ENCODE measurements around the gene APOE.

APOE gene

DNA sequence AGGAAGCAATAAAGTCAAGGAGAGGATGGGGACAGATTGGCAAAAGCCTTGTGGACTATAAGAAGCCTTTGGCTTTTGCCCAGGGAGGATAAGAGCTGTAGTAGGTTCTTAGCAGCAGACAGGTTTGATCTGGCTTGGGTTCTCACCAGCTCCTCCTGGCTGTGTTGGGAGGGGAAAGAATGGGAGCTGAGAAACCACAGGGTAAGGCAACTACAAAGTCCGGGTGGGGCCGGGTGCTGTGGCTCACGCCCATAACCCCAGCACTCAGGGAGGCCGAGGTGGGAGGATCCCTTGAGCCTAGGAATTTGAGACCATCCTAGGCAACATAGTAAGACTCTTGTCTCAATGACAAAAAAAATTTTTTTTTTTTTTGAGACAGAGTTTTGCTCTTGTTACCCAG is 38.9 kb upstream of the APOE start:
- Histone ChIP-seq H3K36me3 (peaks cover 11 to 61% (median 38%) of the 10 kb centered on the region in 3 donors), H3K27ac (no peak overlapping the region), H3K9me3 (no peaks in the 10 kb centered on the region), H3K4me3 (no peak overlapping the region), H3K4me1 (no peaks in the 10 kb centered on the region), H3K27me3 (no peaks in the 10 kb centered on the region)
- DNase-seq: no peak
- TF ChIP-seq, protein P1, sequence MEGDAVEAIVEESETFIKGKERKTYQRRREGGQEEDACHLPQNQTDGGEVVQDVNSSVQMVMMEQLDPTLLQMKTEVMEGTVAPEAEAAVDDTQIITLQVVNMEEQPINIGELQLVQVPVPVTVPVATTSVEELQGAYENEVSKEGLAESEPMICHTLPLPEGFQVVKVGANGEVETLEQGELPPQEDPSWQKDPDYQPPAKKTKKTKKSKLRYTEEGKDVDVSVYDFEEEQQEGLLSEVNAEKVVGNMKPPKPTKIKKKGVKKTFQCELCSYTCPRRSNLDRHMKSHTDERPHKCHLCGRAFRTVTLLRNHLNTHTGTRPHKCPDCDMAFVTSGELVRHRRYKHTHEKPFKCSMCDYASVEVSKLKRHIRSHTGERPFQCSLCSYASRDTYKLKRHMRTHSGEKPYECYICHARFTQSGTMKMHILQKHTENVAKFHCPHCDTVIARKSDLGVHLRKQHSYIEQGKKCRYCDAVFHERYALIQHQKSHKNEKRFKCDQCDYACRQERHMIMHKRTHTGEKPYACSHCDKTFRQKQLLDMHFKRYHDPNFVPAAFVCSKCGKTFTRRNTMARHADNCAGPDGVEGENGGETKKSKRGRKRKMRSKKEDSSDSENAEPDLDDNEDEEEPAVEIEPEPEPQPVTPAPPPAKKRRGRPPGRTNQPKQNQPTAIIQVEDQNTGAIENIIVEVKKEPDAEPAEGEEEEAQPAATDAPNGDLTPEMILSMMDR (IDR thresholded peaks at IDR 0.05): no peak
- intact Hi-C loops (cut with DNase I; ENCODE audit: low total_unique reads): no loop called here

DNA sequence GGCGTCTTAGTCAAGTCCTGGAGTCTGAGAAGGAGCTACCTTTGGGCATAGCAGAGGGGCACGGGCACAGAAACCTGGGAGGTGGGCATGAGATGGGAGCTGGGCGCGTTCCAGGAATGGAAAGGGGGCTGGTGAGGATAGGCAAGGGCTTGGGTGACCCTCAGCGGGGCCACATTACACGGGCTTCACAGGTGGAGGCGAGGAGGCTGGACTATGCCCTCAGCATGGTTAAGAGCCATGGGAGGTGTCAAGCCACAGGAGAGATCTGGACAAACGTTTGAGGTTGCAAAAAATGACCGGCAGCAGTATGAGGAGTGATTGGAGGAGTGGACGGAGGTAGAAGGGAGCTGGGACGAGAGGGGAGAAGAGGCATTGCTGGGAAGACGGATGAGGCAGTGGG is 38.0 kb upstream of the APOE start:
- Histone ChIP-seq H3K4me1 (no peaks in the 10 kb centered on the region), H3K4me3 (no peak overlapping the region), H3K27ac (no peak overlapping the region), H3K27me3 (no peaks in the 10 kb centered on the region), H3K36me3 (peaks cover 19 to 65% (median 47%) of the 10 kb centered on the region in 3 donors), H3K9me3 (no peaks in the 10 kb centered on the region)
- TF ChIP-seq, protein P1 (IDR thresholded peaks at IDR 0.05): no peak
- DNase-seq: no peak
- intact Hi-C loops (cut with DNase I; ENCODE audit: low total_unique reads): no loop called here

DNA sequence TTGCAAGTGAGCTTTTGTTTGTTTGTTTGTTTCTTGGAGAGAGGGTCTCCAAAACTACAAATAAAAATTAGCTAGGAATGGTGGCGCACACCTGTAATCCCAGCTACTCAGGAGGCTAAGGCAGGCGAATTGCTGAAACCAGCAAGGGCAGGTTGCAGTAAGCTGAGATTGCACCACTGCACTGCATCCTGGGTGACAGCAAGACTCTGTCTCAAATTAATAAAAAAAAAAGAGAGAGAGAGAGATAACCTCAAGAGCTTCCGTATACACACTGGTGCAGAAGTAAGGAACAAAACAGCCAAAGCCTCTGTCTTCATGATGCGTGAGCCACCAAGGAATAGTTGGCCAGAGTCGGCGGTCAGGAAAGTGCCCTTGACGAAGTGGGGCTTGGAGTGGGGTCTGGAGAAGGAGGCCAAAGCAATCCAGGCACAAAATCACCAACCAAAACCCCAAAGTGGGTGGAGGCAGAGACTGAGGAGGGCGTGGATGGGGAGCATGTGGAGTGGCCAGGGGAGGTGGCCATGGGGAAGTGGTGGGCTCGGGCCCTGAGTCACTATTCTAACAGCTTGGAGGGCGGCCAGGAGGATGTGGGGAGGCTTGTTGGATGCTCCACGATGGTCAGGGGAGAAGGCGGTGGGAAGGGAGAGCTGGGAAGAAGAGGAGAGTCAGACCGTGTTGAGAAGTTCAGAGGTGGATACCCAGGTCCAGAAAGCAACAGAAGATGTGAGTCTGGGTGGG is 35.7 kb upstream of the APOE start:
- TF ChIP-seq, protein P1 (IDR thresholded peaks at IDR 0.05): no peak
- peaks cover 41 to 84% (median 68%) of the 10 kb centered on the region in 3 donors for H3K36me3 ChIP-seq
- no peaks in the 10 kb centered on the region for H3K27me3 ChIP-seq
- no peak overlapping the region for H3K4me3 ChIP-seq
- no peaks in the 10 kb centered on the region for H3K9me3 ChIP-seq
- peak; percentile 61 to 77 for DNase-seq
- intact Hi-C loops (cut with DNase I; ENCODE audit: low total_unique reads): no loop called here
- H3K27ac ChIP-seq: no peak overlapping the region
- no peaks in the 10 kb centered on the region for H3K4me1 ChIP-seq

DNA sequence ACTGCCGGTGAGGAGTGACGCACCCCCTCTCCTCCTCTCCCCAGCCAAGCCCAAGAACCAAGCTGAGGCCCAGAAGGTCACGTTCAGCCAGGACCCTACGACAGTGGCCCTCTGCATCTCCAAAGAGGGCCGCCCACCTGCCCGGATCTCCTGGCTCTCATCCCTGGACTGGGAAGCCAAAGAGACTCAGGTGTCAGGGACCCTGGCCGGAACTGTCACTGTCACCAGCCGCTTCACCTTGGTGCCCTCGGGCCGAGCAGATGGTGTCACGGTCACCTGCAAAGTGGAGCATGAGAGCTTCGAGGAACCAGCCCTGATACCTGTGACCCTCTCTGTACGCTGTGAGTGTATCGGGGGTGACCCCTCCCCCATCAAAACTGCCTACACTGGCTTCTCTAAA is 33.8 kb upstream of the APOE start:
- TF ChIP-seq, protein P1 (IDR thresholded peaks at IDR 0.05): no peak
- no peak for DNase-seq
- H3K36me3 ChIP-seq: peaks cover 48 to 84% (median 73%) of the 10 kb centered on the region in 3 donors
- no peak overlapping the region for H3K27ac ChIP-seq
- no peak overlapping the region for H3K4me3 ChIP-seq
- no peaks in the 10 kb centered on the region for H3K4me1 ChIP-seq
- H3K27me3 ChIP-seq: no peaks in the 10 kb centered on the region
- H3K9me3 ChIP-seq: no peaks in the 10 kb centered on the region
- intact Hi-C loops (cut with DNase I; ENCODE audit: low total_unique reads): no loop called here

DNA sequence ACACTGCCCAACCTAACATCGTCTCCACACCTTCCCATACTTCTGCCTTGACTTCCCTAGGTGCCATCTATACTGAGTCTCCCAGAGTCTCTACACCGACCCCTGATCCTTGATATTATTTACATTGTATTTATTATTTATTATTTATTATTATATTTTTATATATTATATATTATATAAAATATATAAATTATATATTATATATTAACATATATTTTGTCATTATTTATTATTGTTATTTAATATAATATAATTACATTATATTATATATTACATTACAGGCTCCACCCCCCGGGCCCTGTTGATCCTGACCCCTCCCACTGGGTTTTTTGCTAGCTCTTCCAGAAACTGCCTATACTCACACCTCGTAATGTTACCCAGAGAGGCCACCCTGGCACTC is 32.9 kb upstream of the APOE start:
- intact Hi-C loops (cut with DNase I; ENCODE audit: low total_unique reads): no loop called here
- DNase-seq: no peak
- TF ChIP-seq, protein P1 (IDR thresholded peaks at IDR 0.05): no peak
- Histone ChIP-seq H3K4me3 (no peak overlapping the region), H3K27me3 (no peaks in the 10 kb centered on the region), H3K27ac (no peak overlapping the region), H3K36me3 (peaks cover 56 to 84% (median 72%) of the 10 kb centered on the region in 3 donors), H3K9me3 (no peaks in the 10 kb centered on the region), H3K4me1 (no peaks in the 10 kb centered on the region)

Measured in tibial artery (tissue), 4 donors.